ENCODE data around the gene MDM4.

- TF ChIP-seq POU2F2 (IDR thresholded peaks at IDR 0.05; ENCODE audit: low read depth, low read length) (no peak), POLR2A (IDR thresholded peaks at IDR 0.05; ENCODE audit: low read depth, low read length) (no peak)
These were observed 47.6 kb downstream of the MDM4 start for GRCh38 chr1:204563780-204564179.

All from GM12891 (cell line).